ENCODE measurements around the gene DLL3.
A peak's percentile ranks its signal among the peaks of the same experiment; 100 is the strongest.

Gene DLL3

GRCh38 chr19:39483141-39483540 is 15.6 kb upstream of the DLL3 start:
- H3K4me3 ChIP-seq (ENCODE audit: extremely low read depth, insufficient read depth, low read length, poor library complexity, severe bottlenecking) = no peak overlapping the region
- peaks cover 8% of the 10 kb centered on the region for H3K4me1 ChIP-seq (ENCODE audit: control insufficient read depth, insufficient read depth, low read length, poor library complexity, severe bottlenecking)
- no peak overlapping the region for H3K27ac ChIP-seq (ENCODE audit: low read depth, low read length, severe bottlenecking)
- peaks cover 51% of the 10 kb centered on the region for H3K36me3 ChIP-seq (ENCODE audit: control insufficient read depth, insufficient read depth, low read length)
- no peaks in the 10 kb centered on the region for H3K9me3 ChIP-seq (ENCODE audit: control insufficient read depth, low read length)
- WGBS, 2 experiments (ENCODE audit: insufficient coverage in 2 of 2) = 83 to 100% methylated on average over 1 of the region's 6 CpGs

DNA sequence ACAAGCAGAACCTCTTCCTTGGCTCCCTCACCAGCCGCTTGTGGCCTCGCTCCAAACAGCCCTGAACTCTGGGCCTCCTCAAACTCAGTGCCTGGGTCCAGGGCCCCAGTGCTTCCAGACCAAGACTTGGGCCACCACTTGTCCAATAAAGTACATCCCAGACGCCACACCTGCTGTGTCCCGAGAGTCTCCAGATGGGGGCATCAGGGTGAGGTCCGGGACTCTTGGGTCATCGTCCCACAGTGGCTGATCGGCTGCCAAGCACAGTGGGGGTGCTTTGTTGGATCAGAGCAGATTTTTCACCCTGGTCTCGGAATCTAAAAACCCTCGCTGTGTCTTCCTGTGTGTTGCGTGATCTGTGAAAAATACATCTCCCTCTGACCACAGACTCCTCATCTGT is 9.0 kb upstream of the DLL3 start:
- peaks cover 69% of the 10 kb centered on the region for H3K36me3 ChIP-seq (ENCODE audit: control insufficient read depth, insufficient read depth, low read length)
- H3K4me3 ChIP-seq (ENCODE audit: extremely low read depth, insufficient read depth, low read length, poor library complexity, severe bottlenecking) = no peak overlapping the region
- H3K4me1 ChIP-seq (ENCODE audit: control insufficient read depth, insufficient read depth, low read length, poor library complexity, severe bottlenecking) = no peaks in the 10 kb centered on the region
- no peaks in the 10 kb centered on the region for H3K9me3 ChIP-seq (ENCODE audit: control insufficient read depth, low read length)
- 77 to 83% methylated on average over 7 to 8 of the region's 10 CpGs for WGBS, 2 experiments (ENCODE audit: insufficient coverage in 2 of 2)
- H3K27ac ChIP-seq (ENCODE audit: low read depth, low read length, severe bottlenecking) = no peak overlapping the region

DNA sequence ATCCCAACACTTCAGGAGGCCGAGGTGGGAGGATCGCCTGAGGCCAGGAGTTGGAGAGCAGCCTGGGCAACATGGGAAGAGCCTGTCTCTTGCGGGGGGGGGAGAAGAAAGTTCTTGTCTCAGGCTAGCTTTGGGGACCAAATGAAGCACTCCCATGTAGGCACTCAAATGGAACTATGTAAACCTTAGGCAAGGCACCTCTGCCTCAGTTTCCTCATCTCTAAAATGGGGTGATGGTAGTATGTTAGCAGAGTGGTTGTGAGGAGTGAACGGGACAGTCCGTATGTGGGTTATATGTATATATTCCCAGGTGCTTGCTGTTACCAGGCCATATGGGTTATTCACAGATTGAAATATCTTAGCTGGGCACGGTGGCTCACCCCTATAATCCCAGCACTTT is 6.5 kb upstream of the DLL3 start:
- no peak overlapping the region for H3K4me3 ChIP-seq (ENCODE audit: extremely low read depth, insufficient read depth, low read length, poor library complexity, severe bottlenecking)
- WGBS, 2 experiments (ENCODE audit: insufficient coverage in 2 of 2) = 90 to 100% methylated on average over 5 to 6 of the region's 6 CpGs

DNA sequence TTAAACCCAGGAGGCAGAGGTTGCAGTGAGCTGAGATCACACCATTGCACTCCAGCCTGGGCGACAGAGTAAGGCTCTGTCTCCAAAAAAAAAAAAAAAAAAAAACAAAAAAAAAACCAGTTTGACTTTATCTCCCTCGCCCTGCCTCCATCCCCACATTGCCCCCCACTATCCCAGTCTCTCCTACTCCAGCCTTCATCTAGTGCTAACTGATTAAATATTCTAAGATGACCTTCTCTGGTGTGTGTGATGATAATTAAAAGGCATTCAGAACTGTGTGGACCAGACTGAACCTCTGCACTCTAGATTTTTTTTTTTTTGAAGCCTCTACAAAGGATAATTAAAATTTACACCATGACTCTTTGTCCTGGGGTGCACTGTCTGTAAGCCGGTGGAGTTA is 6.0 kb upstream of the DLL3 start:
- WGBS, 2 experiments (ENCODE audit: insufficient coverage in 2 of 2) = no CpG with 5 or more reads among the region's 3 CpGs
- Histone ChIP-seq H3K27ac (ENCODE audit: low read depth, low read length, severe bottlenecking) (no peak overlapping the region), H3K4me3 (ENCODE audit: extremely low read depth, insufficient read depth, low read length, poor library complexity, severe bottlenecking) (no peak overlapping the region)

More for the DNA sequence above, 6.5 kb upstream of the DLL3 start:
- Histone ChIP-seq H3K36me3 (ENCODE audit: control insufficient read depth, insufficient read depth, low read length) (peaks cover 46% of the 10 kb centered on the region), H3K4me1 (ENCODE audit: control insufficient read depth, insufficient read depth, low read length, poor library complexity, severe bottlenecking) (no peaks in the 10 kb centered on the region), H3K9me3 (ENCODE audit: control insufficient read depth, low read length) (no peaks in the 10 kb centered on the region), H3K27ac (ENCODE audit: low read depth, low read length, severe bottlenecking) (no peak overlapping the region)

DNA sequence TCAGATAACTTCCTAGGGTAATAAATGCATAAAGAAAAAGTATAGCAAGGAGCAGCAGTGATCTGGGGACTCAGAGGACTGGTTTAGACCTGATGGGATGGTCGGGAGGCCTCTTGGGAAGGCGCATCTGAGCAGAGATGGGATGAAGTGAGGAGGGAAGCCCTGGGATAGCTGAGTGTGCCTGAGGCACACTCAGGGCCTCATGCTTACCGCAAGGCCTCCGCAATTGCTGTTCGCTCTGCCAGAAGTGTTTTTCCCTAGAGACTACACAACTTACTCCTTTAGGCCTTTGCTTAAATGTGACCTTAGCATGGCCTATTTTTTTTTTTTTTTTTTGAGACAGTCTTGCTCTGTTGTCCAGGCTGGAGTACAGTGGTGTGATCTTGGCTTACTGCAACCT is 4.1 kb upstream of the DLL3 start:
- H3K27ac ChIP-seq (ENCODE audit: low read depth, low read length, severe bottlenecking) = no peak overlapping the region
- H3K4me1 ChIP-seq (ENCODE audit: control insufficient read depth, insufficient read depth, low read length, poor library complexity, severe bottlenecking) = no peaks in the 10 kb centered on the region
- H3K36me3 ChIP-seq (ENCODE audit: control insufficient read depth, insufficient read depth, low read length) = peaks cover 25% of the 10 kb centered on the region
- WGBS, 2 experiments (ENCODE audit: insufficient coverage in 2 of 2) = 83 to 93% methylated on average over 5 of the region's 5 CpGs
- H3K4me3 ChIP-seq (ENCODE audit: extremely low read depth, insufficient read depth, low read length, poor library complexity, severe bottlenecking) = no peak overlapping the region
- no peaks in the 10 kb centered on the region for H3K9me3 ChIP-seq (ENCODE audit: control insufficient read depth, low read length)

More for the DNA sequence above, 6.0 kb upstream of the DLL3 start:
- Histone ChIP-seq H3K9me3 (ENCODE audit: control insufficient read depth, low read length) (no peaks in the 10 kb centered on the region), H3K36me3 (ENCODE audit: control insufficient read depth, insufficient read depth, low read length) (peaks cover 44% of the 10 kb centered on the region), H3K4me1 (ENCODE audit: control insufficient read depth, insufficient read depth, low read length, poor library complexity, severe bottlenecking) (no peaks in the 10 kb centered on the region)

GRCh38 chr19:39496063-39496462 is 2.7 kb upstream of the DLL3 start:
- peaks cover 11% of the 10 kb centered on the region for H3K36me3 ChIP-seq (ENCODE audit: control insufficient read depth, insufficient read depth, low read length)
- no peaks in the 10 kb centered on the region for H3K9me3 ChIP-seq (ENCODE audit: control insufficient read depth, low read length)
- 90 to 100% methylated on average over 2 to 4 of the region's 5 CpGs for WGBS, 2 experiments (ENCODE audit: insufficient coverage in 2 of 2)
- H3K4me3 ChIP-seq (ENCODE audit: extremely low read depth, insufficient read depth, low read length, poor library complexity, severe bottlenecking) = no peak overlapping the region
- H3K4me1 ChIP-seq (ENCODE audit: control insufficient read depth, insufficient read depth, low read length, poor library complexity, severe bottlenecking) = no peaks in the 10 kb centered on the region
- no peak overlapping the region for H3K27ac ChIP-seq (ENCODE audit: low read depth, low read length, severe bottlenecking)

DNA sequence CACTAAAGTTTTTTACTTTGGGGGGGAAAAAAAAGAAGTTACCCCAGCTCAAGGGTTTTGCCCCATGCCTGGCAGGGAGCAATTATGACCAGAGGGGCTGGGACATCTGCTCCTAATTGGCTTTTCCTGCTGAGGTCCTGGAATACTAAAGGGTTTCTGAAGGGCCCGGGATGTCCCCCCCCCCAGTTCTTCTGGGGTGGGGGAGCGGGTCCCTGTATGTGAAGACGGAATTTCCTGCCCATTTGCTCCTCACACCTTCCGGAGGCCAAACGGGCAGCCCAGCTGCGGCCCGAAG is 1.1 kb upstream of the DLL3 start:
- Histone ChIP-seq H3K9me3 (ENCODE audit: control insufficient read depth, low read length) (no peaks in the 10 kb centered on the region), H3K4me1 (ENCODE audit: control insufficient read depth, insufficient read depth, low read length, poor library complexity, severe bottlenecking) (no peaks in the 10 kb centered on the region), H3K4me3 (ENCODE audit: extremely low read depth, insufficient read depth, low read length, poor library complexity, severe bottlenecking) (peak overlapping the region; percentile 28), H3K36me3 (ENCODE audit: control insufficient read depth, insufficient read depth, low read length) (no peaks in the 10 kb centered on the region), H3K27ac (ENCODE audit: low read depth, low read length, severe bottlenecking) (no peak overlapping the region)
- 0% methylated on average over 6 of the region's 7 CpGs; no CpG with 5 or more reads in 1 of the 2 experiments for WGBS, 2 experiments (ENCODE audit: insufficient coverage in 2 of 2)

DNA sequence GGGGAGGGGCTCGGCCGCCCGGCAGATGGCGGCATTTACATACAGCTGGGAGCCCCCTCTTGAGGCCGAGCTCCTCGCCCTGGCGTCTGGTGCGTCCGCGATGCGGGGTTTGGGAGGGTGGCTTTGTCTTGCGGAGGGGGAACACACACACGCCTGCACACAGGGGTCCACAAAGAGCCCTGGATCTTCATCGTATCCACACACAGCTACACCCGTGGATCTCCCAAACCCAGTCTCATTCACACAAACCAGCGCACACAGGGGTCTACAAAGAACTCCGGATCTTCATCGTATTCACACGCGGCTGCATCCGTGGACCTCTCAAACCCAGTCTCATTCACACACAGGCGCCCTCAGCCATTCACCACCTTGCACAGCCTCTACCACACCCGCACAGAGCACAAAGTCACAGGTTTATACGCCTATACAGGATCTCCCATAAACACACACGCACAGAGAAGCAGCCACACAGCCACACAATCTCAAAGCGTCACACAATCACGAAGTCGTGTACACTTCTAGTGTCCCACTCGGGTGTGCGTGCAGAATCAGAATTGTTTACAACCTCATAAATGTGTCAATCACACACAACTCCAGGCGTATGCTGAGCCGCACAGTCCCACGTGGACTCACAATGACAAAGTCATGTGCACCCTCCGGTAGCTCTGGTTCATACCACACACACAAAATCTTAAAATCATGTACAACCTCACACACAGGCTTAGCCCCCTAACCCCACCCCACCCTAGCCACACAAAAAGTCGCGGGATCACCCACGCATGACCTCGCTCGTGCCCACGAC is 550 bp upstream of the DLL3 start:
- no peaks in the 10 kb centered on the region for H3K9me3 ChIP-seq (ENCODE audit: control insufficient read depth, low read length)
- peak overlapping the region; percentile 28 for H3K4me3 ChIP-seq (ENCODE audit: extremely low read depth, insufficient read depth, low read length, poor library complexity, severe bottlenecking)
- H3K4me1 ChIP-seq (ENCODE audit: control insufficient read depth, insufficient read depth, low read length, poor library complexity, severe bottlenecking) = no peaks in the 10 kb centered on the region
- H3K36me3 ChIP-seq (ENCODE audit: control insufficient read depth, insufficient read depth, low read length) = no peaks in the 10 kb centered on the region
- peak overlapping the region; percentile 49 for H3K27ac ChIP-seq (ENCODE audit: low read depth, low read length, severe bottlenecking)
- 2 to 4% methylated on average over 26 to 31 of the region's 40 CpGs for WGBS, 2 experiments (ENCODE audit: insufficient coverage in 2 of 2)

DNA sequence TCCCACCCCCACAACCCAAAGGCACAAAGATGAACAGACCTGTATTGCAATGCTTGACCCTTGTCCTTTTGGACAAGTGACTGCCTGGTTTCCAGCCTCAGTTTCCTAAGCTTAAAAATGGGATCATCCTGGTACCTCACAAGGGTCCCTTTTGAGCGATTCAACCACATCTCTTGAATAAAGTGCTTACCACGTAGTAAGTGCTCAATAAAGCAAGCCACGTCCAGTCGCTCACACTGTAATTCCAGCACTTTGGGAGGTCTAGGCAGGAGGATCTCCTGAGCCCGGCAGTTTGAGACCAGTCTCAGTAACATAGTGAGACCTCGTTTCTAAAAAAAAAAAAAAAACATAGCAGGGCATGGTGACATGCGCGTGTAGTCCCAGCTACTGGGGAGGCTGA is 1.2 kb downstream of the DLL3 start:
- no peak overlapping the region for H3K4me3 ChIP-seq (ENCODE audit: extremely low read depth, insufficient read depth, low read length, poor library complexity, severe bottlenecking)
- H3K36me3 ChIP-seq (ENCODE audit: control insufficient read depth, insufficient read depth, low read length) = no peaks in the 10 kb centered on the region
- H3K27ac ChIP-seq (ENCODE audit: low read depth, low read length, severe bottlenecking) = no peak overlapping the region
- 74 to 75% methylated on average over 5 of the region's 8 CpGs for WGBS, 2 experiments (ENCODE audit: insufficient coverage in 2 of 2)
- no peaks in the 10 kb centered on the region for H3K4me1 ChIP-seq (ENCODE audit: control insufficient read depth, insufficient read depth, low read length, poor library complexity, severe bottlenecking)
- no peaks in the 10 kb centered on the region for H3K9me3 ChIP-seq (ENCODE audit: control insufficient read depth, low read length)

DNA sequence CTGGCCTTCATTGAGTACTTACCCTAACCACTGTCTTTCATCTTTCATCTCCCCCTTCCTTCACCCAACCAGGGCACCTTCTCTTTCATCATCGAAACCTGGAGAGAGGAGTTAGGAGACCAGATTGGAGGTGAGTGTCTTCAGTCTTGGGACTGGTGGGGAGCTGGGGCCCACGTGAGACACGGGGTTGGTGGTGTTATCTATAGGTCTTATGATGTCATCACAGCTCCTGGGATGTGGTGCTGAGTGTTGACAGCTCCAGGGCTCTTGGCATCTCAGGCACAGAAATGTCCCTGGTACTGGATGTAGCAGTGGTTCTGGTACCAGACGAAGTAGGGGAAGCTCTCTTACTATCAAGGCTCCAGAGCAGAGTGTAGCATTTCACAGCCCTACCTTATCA is 1.8 kb downstream of the DLL3 start:
- H3K9me3 ChIP-seq (ENCODE audit: control insufficient read depth, low read length) = no peaks in the 10 kb centered on the region
- H3K4me1 ChIP-seq (ENCODE audit: control insufficient read depth, insufficient read depth, low read length, poor library complexity, severe bottlenecking) = no peaks in the 10 kb centered on the region
- H3K4me3 ChIP-seq (ENCODE audit: extremely low read depth, insufficient read depth, low read length, poor library complexity, severe bottlenecking) = no peak overlapping the region
- H3K36me3 ChIP-seq (ENCODE audit: control insufficient read depth, insufficient read depth, low read length) = no peaks in the 10 kb centered on the region
- whole genome bisulfite sequencing, 2 experiments (ENCODE audit: insufficient coverage in 2 of 2) = 20 to 48% methylated on average over 2 to 3 of the region's 4 CpGs
- H3K27ac ChIP-seq (ENCODE audit: low read depth, low read length, severe bottlenecking) = no peak overlapping the region

GRCh38 chr19:39501340-39501739 is 2.6 kb downstream of the DLL3 start:
- no peak overlapping the region for H3K27ac ChIP-seq (ENCODE audit: low read depth, low read length, severe bottlenecking)
- WGBS, 2 experiments (ENCODE audit: insufficient coverage in 2 of 2) = 68 to 74% methylated on average over 4 to 5 of the region's 5 CpGs
- H3K4me3 ChIP-seq (ENCODE audit: extremely low read depth, insufficient read depth, low read length, poor library complexity, severe bottlenecking) = no peak overlapping the region
- no peaks in the 10 kb centered on the region for H3K4me1 ChIP-seq (ENCODE audit: control insufficient read depth, insufficient read depth, low read length, poor library complexity, severe bottlenecking)
- H3K36me3 ChIP-seq (ENCODE audit: control insufficient read depth, insufficient read depth, low read length) = no peaks in the 10 kb centered on the region
- peaks cover under 1% of the 10 kb centered on the region for H3K9me3 ChIP-seq (ENCODE audit: control insufficient read depth, low read length)

Data from mesodermal cell (in vitro differentiated cells).